Natural killer cell (primary cell): Measurements from ENCODE around the gene GRM8. TPM values are rescaled to one million over a fixed set of nuclear protein-coding genes. Genes with fewer than 3 reads are reported as not detected.

Experiments
- ATAC-seq, 3 donors: fragments of 150-1000 bp in 2 of 3; fragments of 200-7000 bp in 1 of 3; cut with Tn5 transposase; 1 replicate in 1 of 3; 2 replicates in 2 of 3; pipeline ENCODE4 v1.10.0; 2021; ENCODE audit warnings: mild to moderate bottlenecking in 2 of 3, moderate library complexity in 2 of 3
- DNase-seq, 2 donors: peaks; one replicate each; pipeline versions ENCODE4 v3.0.0 to v3.0.0-alpha.2; 2013 to 2021; ENCODE audit warnings: mixed read lengths in 1 of 2
- H3K27ac ChIP-seq: one replicate; pipeline ENCODE4 v1.5.1; 2013; ENCODE audit warnings: mild to moderate bottlenecking, low read length
- H3K27me3 ChIP-seq: one replicate; pipeline ENCODE4 v1.6.1; 2013; ENCODE audit warnings: low read length; ENCODE audit not compliant: control insufficient read depth, insufficient read depth
- H3K36me3 ChIP-seq: one replicate; pipeline ENCODE4 v1.6.1; 2013; ENCODE audit warnings: low read length; ENCODE audit not compliant: control insufficient read depth, insufficient read depth
- H3K4me1 ChIP-seq: one replicate; pipeline ENCODE4 v1.6.1; 2013; ENCODE audit warnings: low read length; ENCODE audit not compliant: control insufficient read depth, insufficient read depth
- H3K4me3 ChIP-seq: one replicate; pipeline ENCODE4 v1.5.1; 2013; ENCODE audit warnings: low read length
- H3K9me3 ChIP-seq: one replicate; pipeline ENCODE4 v1.6.1; 2013; ENCODE audit warnings: low read length; ENCODE audit not compliant: control insufficient read depth, insufficient read depth
- H3K27ac Mint-ChIP-seq, 2 donors: one replicate each; pipeline ENCODE4 v1.8.0; 2022; ENCODE audit warnings: mild to moderate bottlenecking in 2 of 2, mixed read lengths in 2 of 2, moderate library complexity in 1 of 2
- H3K27me3 Mint-ChIP-seq, 2 donors: one replicate each; pipeline ENCODE4 v1.8.0; 2022; ENCODE audit warnings: low read depth in 2 of 2, mixed read lengths in 2 of 2
- H3K36me3 Mint-ChIP-seq: one replicate; pipeline ENCODE4 v1.8.0; 2022; ENCODE audit warnings: mixed read lengths
- H3K4me1 Mint-ChIP-seq, 2 donors: one replicate each; pipeline ENCODE4 v1.8.0; 2022; ENCODE audit warnings: mixed read lengths in 2 of 2
- H3K4me3 Mint-ChIP-seq: one replicate; pipeline ENCODE4 v1.8.0; 2022; ENCODE audit warnings: mild to moderate bottlenecking, moderate library complexity, mixed read lengths
- H3K9me3 Mint-ChIP-seq, 2 donors: one replicate each; pipeline ENCODE4 v1.8.0; 2022; ENCODE audit warnings: mixed read lengths in 2 of 2
- CTCF ChIP-seq: fragments of 200-600 bp; IDR thresholded peaks from one replicate; pipeline ENCODE4 v1.8.0; 2022; ENCODE audit warnings: antibody characterized with exemption
- WGBS: methylation state at CpG from one replicate; pipeline ENCODE4 v1.1.7; 2013; ENCODE audit warnings: missing lambda C conversion rate; ENCODE audit not compliant: insufficient coverage; 5-methylcytosine and 5-hydroxymethylcytosine counted together
- intact Hi-C: fragments of 100-400 bp; cut with micrococcal nuclease; formaldehyde crosslinking; loops from one replicate; pipeline ENCODE4 v1.14.2; 2022
- total RNA-seq, 4 donors: library from RNA; stranded (reverse); fragments of 120-200 nt in 1 of 4; gene quantifications; one replicate each; pipeline versions ENCODE4 v1.2.3 to v1.2.4, GENCODE V29; 2013 to 2022

Gene GRM8
- total RNA-seq, 3 donors from 2014 or later (not counting 1 experiment from before 2014, with no cell fraction given), result not detected

DNA sequence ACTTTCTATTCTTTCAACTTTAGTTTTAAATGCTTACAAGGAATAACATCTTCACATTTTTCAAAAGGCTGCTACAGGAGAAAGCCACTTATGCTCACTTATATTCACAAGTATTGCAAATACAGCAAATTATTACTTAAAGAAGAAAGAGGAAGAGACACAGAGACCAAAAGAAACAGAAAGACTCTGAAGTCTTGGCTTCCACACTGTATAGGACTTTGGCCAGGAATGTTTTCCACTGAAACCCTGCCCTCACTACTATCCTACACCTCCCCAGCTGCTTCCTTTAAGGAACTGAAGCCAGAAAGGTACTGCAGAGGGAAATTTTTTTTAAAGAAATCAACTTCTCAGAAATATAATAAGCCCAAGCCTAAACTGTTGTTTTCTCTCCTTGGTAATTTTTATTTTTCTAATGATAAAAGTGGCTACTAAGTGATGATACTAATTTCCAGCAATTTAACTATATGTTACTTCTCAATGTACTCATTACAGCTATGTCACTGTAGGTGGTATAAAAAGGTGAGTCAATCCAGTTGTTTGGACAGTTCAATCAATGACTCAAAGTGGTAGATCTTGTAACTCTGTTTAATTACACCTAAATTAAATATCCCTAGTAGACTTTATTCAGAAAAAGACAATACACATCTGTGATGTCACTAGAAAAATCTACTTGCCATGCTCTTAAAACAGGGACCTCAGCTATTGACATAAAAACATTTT lies 231.6 kb downstream of the GRM8 start:
- no peak for TF ChIP-seq CTCF
- Histone ChIP-seq H3K27me3 (no peaks in the 10 kb centered on the region), H3K36me3 (no peaks in the 10 kb centered on the region), H3K27ac (no peak overlapping the region), H3K4me1 (no peaks in the 10 kb centered on the region), H3K9me3 (no peaks in the 10 kb centered on the region), H3K4me3 (no peak overlapping the region)
- H3K9me3 Mint-ChIP-seq, result peaks cover 2 to 12% of the 10 kb centered on the region in 2 donors
- ATAC-seq (no peak), DNase-seq (no peak)
- H3K4me3 Mint-ChIP-seq, result no peak overlapping the region
- no peaks in the 10 kb centered on the region for H3K36me3 Mint-ChIP-seq
- H3K27ac Mint-ChIP-seq, result no peak overlapping the region
- no peaks in the 10 kb centered on the region for H3K4me1 Mint-ChIP-seq
- intact Hi-C loops, result no loop called here
- H3K27me3 Mint-ChIP-seq, result no peaks in the 10 kb centered on the region

- TF ChIP-seq CTCF, result no peak
- no peaks in the 10 kb centered on the region for H3K36me3 Mint-ChIP-seq
- Histone ChIP-seq H3K36me3 (no peaks in the 10 kb centered on the region), H3K9me3 (no peaks in the 10 kb centered on the region), H3K4me3 (no peak overlapping the region), H3K27ac (no peak overlapping the region), H3K27me3 (no peaks in the 10 kb centered on the region), H3K4me1 (no peaks in the 10 kb centered on the region)
- peaks cover 6 to 8% of the 10 kb centered on the region in 2 donors for H3K9me3 Mint-ChIP-seq
- no peak overlapping the region for H3K27ac Mint-ChIP-seq
- 71% methylated on average over 1 of the region's 2 CpGs for WGBS
- no peak overlapping the region for H3K4me3 Mint-ChIP-seq
- no peaks in the 10 kb centered on the region for H3K27me3 Mint-ChIP-seq
- H3K4me1 Mint-ChIP-seq, result no peaks in the 10 kb centered on the region
- intact Hi-C loops, result no loop called here
- ATAC-seq, result no peak
- no peak for DNase-seq
Observed at GRCh38 chr7:127018889-127019288, 233.9 kb downstream of the GRM8 start.

GRCh38 chr7:127017196-127017595 lies 235.5 kb downstream of the GRM8 start:
- Histone ChIP-seq H3K27ac (no peak overlapping the region), H3K4me3 (no peak overlapping the region), H3K27me3 (no peaks in the 10 kb centered on the region), H3K4me1 (no peaks in the 10 kb centered on the region), H3K36me3 (no peaks in the 10 kb centered on the region), H3K9me3 (no peaks in the 10 kb centered on the region)
- no peak for TF ChIP-seq CTCF
- H3K4me3 Mint-ChIP-seq, result no peak overlapping the region
- ATAC-seq (no peak), DNase-seq (no peak)
- no peak overlapping the region for H3K27ac Mint-ChIP-seq
- H3K36me3 Mint-ChIP-seq, result no peaks in the 10 kb centered on the region
- H3K9me3 Mint-ChIP-seq, result peaks cover 7 to 8% of the 10 kb centered on the region in 2 donors
- intact Hi-C loops, result no loop called here
- 60% methylated on average over 1 of the region's 2 CpGs for WGBS
- no peaks in the 10 kb centered on the region for H3K4me1 Mint-ChIP-seq
- H3K27me3 Mint-ChIP-seq, result no peaks in the 10 kb centered on the region

DNA sequence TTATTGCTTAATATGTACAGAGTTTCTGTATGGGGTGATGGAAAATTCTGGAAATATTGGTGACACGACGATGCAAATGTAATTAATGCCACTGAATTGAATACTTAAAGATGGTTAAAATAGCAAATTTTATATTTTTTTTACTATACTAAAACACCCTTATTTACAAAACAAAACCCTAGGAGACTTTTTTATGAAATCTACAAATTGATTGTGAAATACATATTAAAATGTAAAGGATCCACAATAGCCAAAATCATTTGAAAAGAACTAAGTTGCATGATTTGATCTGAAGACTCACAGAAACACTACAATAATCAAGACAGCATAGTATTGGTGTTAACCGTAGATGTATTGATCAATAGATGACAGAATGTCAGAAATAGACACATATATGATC lies 252.0 kb downstream of the GRM8 start:
- ATAC-seq (no peak), DNase-seq (no peak)
- Mint-ChIP-seq H3K4me3 (no peak overlapping the region), H3K4me1 (no peaks in the 10 kb centered on the region), H3K27ac (no peak overlapping the region), H3K9me3 (peaks cover 0 to 11% of the 10 kb centered on the region in 2 donors), H3K27me3 (no peaks in the 10 kb centered on the region), H3K36me3 (no peaks in the 10 kb centered on the region)
- Histone ChIP-seq H3K36me3 (no peaks in the 10 kb centered on the region), H3K4me1 (no peaks in the 10 kb centered on the region), H3K27me3 (no peaks in the 10 kb centered on the region), H3K27ac (no peak overlapping the region), H3K9me3 (no peaks in the 10 kb centered on the region), H3K4me3 (no peak overlapping the region)
- no peak for TF ChIP-seq CTCF
- no CpG with 5 or more reads among the region's 3 CpGs for WGBS
- intact Hi-C loops, result no loop called here
